ENCODE measurements around the gene KDM3B. TPM values are rescaled to one million over a fixed set of nuclear protein-coding genes. Genes with fewer than 3 reads are reported as not detected.

KDM3B gene
- total and polyA plus RNA-seq, 2 of the 8 experiments (the other 6 are each of a cell fraction or from before 2014, with no cell fraction given) = 27.1 to 78.1 TPM

DNA sequence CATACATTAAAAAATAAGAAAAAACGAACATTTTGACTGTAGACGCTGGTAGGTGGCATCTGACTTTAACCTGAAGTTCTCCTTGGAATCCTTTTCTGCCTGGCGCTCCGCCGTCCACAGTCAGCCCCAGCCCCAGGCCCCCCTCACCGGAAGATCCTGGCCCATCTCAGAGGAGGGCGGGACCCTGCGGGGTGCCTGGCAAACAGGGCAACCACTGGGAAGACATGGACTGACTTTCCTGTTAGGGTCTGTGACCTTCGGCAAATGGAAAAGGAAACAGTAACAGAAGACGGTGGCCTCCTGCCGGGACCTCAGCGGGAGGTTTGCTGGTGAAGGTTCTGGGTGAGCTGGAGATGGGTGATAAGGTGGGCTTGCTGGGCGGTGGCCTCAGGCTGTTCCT is 101.1 kb downstream of the KDM3B start:
- H4K91ac ChIP-seq (replicated peaks; ENCODE audit: insufficient read length, low read length) = no peak overlapping the region
- no peak overlapping the region for H3K4me2 ChIP-seq (ENCODE audit: insufficient read depth in 1 of 2, low read depth in 2 of 2, low read length in 2 of 2)
- no peak overlapping the region for H3K23ac ChIP-seq (ENCODE audit: insufficient read length)
- POLR2A ChIA-PET (ENCODE audit: partially characterized antibody) = interaction anchor here (1.2 to 4.6 kb wide), 3 partner anchors 12 to 50 kb away, joined by 4 to 51 read pairs (median 28); partner anchors contain the start of gene EGR1
- H2BK120ac ChIP-seq (replicated peaks; ENCODE audit: low read depth, low read length) = no peak overlapping the region
- no peaks in the 10 kb centered on the region for H3K9me3 ChIP-seq (ENCODE audit: insufficient read depth in 2 of 2, low read depth in 1 of 2, low read length in 1 of 2)
- no peaks in the 10 kb centered on the region for H3K79me2 ChIP-seq (ENCODE audit: control insufficient read depth in 1 of 2, insufficient read depth in 2 of 2, low read length in 2 of 2)
- H2BK20ac ChIP-seq (ENCODE audit: low read length) = no peak overlapping the region
- no peak overlapping the region for H3K56ac ChIP-seq (replicated peaks; ENCODE audit: insufficient read length, low read depth, low read length)
- H4K20me1 ChIP-seq (replicated peaks in 1 of 2; ENCODE audit: control insufficient read depth in 1 of 2, insufficient read depth in 2 of 2, low read length in 2 of 2) = no peaks in the 10 kb centered on the region
- H2AFZ ChIP-seq (ENCODE audit: low read length) = no peak overlapping the region
- no peaks in the 10 kb centered on the region for H3K36me3 ChIP-seq (ENCODE audit: control insufficient read depth in 2 of 4, insufficient read depth in 4 of 4, low read length in 3 of 4)
- no peak overlapping the region for H2BK12ac ChIP-seq (ENCODE audit: low read depth, low read length)
- no peak for DNase-seq (ENCODE audit: low read depth in 1 of 2, low spot score in 2 of 2)
- no peaks in the 10 kb centered on the region for H3K27me3 ChIP-seq (replicated peaks in 1 of 4; ENCODE audit: control insufficient read depth in 3 of 4, extremely low read depth in 1 of 4, insufficient read depth in 3 of 4, low read length in 3 of 4)
- no peaks in the 10 kb centered on the region for H3K23me2 ChIP-seq (ENCODE audit: low read depth, low read length)
- 82% methylated on average over 13 of the region's 13 CpGs; no CpG with 5 or more reads in 1 of the 2 experiments for WGBS, 2 experiments (ENCODE audit: extremely low coverage in 1 of 2, insufficient coverage in 1 of 2, insufficient read length in 1 of 2, insufficient replicate concordance in 2 of 2, low coverage in 1 of 2, low lambda C conversion rate in 2 of 2, missing lambda C conversion rate in 1 of 2)
- no peaks in the 10 kb centered on the region for H3K79me1 ChIP-seq (ENCODE audit: low read depth, low read length)
- H4K5ac ChIP-seq (ENCODE audit: insufficient read length, low read depth, low read length) = no peak overlapping the region
- no peak overlapping the region; the same call in 1 of the 2 replicates for H4K8ac ChIP-seq (ENCODE audit: extremely low read depth, insufficient read depth, low read length)
- no peak overlapping the region for H2AK5ac ChIP-seq (ENCODE audit: low read depth, low read length)
- TF ChIP-seq TEAD4 (IDR thresholded peaks at IDR 0.05; ENCODE audit: low read depth, low read length) = no peak
- no peak for TF ChIP-seq SIN3A (conservative IDR thresholded peaks at IDR 0.05 in 1 of 2, IDR thresholded peaks at IDR 0.05 in 1 of 2; ENCODE audit: low read depth in 1 of 2, low read length in 2 of 2)
- no peak for TF ChIP-seq HDAC2 (IDR thresholded peaks at IDR 0.05; ENCODE audit: borderline replicate concordance in 1 of 2, low read depth in 2 of 2, low read length in 2 of 2)
- no peak overlapping the region for H3K9ac ChIP-seq (replicated peaks in 1 of 4; ENCODE audit: extremely low read depth in 1 of 4, low read depth in 3 of 4, low read length in 3 of 4)
- H3K4me1 ChIP-seq (replicated peaks in 1 of 4; ENCODE audit: control insufficient read depth in 3 of 4, insufficient read depth in 4 of 4, low read length in 3 of 4) = peaks cover 0 to 19% (median 12%) of the 10 kb centered on the region in 4 experiments; a peak in 5 of 7 replicates
- H3K4ac ChIP-seq (replicated peaks; ENCODE audit: insufficient read length, low read depth, low read length) = no peak overlapping the region
- no peak overlapping the region for H3K18ac ChIP-seq (ENCODE audit: extremely low read depth, low read length)
- H3K14ac ChIP-seq (ENCODE audit: insufficient read length) = no peak overlapping the region
- H3K4me3 ChIP-seq (ENCODE audit: extremely low read depth in 1 of 4, insufficient read depth in 2 of 4, low read depth in 3 of 4, low read length in 4 of 4) = no peak overlapping the region
- H3K27ac ChIP-seq (ENCODE audit: low read depth, low read length) = no peak overlapping the region
- FAIRE-seq = no peak
- no peak overlapping the region for H2BK5ac ChIP-seq (ENCODE audit: low read depth, low read length)
- H2BK15ac ChIP-seq (ENCODE audit: low read length) = no peak overlapping the region
- CTCF ChIA-PET (ENCODE audit: partially characterized antibody) = interaction anchor here (1.8 to 24.9 kb wide), 3 partner anchors 8 to 94 kb away, joined by 4 to 532 read pairs (median 215); partner anchors contain the start of gene EGR1

Measured in H1 (cell line).